Measurements from ENCODE around the gene THBS1.

The THBS1 gene

DNA sequence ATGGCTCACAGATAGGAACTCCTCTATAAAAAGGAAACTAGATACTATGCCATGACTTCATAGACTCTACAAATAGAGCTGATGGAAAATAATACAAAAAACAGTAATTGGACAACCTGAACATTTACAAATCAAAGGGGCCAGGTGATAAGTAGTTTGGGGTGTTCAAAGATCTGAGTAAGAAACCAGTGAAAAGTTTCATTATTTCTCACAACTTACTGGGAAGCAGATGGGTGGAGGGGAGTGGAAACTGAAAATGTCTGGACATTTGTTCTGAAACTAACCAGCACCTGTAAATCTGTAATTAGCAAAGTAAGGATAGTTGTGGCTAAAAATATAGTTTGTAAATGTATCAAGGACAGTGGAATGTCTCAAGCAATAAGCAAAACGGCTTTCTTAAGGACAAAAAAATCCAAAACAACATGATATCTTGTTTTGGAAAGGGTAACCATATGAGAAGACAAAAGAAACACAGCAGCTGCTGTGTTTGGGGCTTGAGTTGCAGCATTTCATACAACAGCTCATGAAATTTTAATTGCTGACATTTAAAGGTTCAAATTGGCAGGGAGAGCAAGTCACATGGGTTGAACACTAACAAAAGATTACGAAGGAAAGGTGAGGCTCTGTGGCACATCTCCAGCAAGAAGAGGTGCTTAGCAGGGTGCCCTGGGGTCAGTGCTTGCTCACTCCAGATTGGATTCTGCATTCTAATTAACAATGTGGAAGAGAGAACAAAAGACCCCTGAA, 26.8 kb upstream of the THBS1 start:
- no peak for DNase-seq (ENCODE audit: low read depth in 2 of 2)
- no peak overlapping the region for H3K4me3 ChIP-seq (replicated peaks in 1 of 2; ENCODE audit: low read depth in 2 of 2, low read length in 2 of 2)
- TF ChIP-seq, protein P1, sequence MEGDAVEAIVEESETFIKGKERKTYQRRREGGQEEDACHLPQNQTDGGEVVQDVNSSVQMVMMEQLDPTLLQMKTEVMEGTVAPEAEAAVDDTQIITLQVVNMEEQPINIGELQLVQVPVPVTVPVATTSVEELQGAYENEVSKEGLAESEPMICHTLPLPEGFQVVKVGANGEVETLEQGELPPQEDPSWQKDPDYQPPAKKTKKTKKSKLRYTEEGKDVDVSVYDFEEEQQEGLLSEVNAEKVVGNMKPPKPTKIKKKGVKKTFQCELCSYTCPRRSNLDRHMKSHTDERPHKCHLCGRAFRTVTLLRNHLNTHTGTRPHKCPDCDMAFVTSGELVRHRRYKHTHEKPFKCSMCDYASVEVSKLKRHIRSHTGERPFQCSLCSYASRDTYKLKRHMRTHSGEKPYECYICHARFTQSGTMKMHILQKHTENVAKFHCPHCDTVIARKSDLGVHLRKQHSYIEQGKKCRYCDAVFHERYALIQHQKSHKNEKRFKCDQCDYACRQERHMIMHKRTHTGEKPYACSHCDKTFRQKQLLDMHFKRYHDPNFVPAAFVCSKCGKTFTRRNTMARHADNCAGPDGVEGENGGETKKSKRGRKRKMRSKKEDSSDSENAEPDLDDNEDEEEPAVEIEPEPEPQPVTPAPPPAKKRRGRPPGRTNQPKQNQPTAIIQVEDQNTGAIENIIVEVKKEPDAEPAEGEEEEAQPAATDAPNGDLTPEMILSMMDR (IDR thresholded peaks at IDR 0.05; ENCODE audit: low read depth, low read length), result no peak

DNA sequence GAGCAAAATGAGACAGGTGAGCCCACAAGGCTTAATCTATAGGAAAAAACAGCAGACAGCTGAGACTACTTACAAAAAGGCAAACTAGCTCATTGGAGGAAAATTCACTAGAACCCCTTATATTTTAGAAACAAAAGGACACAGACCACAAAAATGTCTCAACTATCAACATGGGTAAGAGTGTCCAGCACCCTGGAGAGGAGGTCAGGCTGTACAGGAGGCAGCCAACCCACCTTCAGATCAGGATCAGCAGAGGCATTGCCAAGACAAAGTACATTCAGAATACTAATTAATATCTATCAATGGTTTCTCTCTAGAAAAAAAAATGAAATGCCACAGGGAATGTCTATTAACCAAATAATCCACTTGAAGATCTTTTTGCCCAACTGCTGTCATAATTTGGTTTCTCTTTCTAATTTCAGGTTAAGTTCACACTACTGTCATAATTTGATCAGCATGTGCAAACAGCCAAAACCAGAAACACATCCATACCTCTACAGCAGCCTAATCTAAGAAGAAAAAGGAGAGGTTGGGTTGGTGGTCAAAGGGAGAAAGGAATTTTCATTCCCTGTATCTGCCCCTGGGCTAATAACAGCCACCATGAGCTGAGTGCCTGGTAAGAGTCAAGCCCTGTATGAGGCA, 26.0 kb upstream of the THBS1 start:
- DNase-seq (ENCODE audit: low read depth in 2 of 2), result no peak
- TF ChIP-seq, protein P1 (IDR thresholded peaks at IDR 0.05; ENCODE audit: low read depth, low read length), result no peak
- no peak overlapping the region for H3K4me3 ChIP-seq (replicated peaks in 1 of 2; ENCODE audit: low read depth in 2 of 2, low read length in 2 of 2)

DNA sequence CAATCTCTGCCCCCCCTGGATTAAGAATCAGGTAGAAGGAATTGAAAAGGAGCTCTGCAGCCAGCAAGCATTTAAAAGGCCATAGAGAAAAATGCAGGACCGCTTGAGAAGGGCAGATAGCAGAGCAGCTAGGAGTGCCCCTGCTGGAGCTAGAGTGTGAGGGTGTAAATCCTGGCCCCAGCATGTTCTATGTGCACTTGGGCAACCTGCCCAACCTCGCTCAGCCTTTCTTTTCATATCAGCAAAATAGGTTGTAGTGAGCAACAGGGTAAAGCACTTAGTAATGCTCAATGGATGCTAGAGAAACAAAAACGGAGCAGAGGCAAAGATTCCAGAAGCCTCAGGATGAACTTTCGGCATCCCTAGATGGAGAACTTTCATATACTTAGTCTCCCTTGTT, 25.0 kb upstream of the THBS1 start:
- peak in 1 of 2 donors; percentile 49 for DNase-seq (ENCODE audit: low read depth in 2 of 2)
- TF ChIP-seq, protein P1 (IDR thresholded peaks at IDR 0.05; ENCODE audit: low read depth, low read length), result no peak
- no peak overlapping the region for H3K4me3 ChIP-seq (replicated peaks in 1 of 2; ENCODE audit: low read depth in 2 of 2, low read length in 2 of 2)

DNA sequence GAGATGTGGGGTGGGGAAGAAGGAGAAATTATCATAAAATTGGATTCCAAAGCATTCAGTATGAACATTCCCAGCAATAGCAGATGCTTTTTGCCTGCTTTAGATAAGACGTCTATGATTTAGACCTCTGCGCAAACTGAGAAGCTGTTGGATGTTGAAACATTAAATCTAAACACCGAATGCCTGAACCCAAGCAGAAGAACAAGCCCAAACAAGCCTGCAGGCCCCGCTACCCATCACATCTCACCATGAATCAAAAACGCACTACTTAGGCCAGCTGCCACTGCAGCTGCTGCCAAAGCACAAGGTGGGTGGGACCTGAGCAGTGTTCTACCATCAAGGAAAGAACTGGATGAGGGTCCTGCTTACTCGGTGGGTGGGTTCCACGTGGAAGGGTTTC, 24.4 kb upstream of the THBS1 start:
- TF ChIP-seq, protein P1 (IDR thresholded peaks at IDR 0.05; ENCODE audit: low read depth, low read length), result no peak
- H3K4me3 ChIP-seq (replicated peaks in 1 of 2; ENCODE audit: low read depth in 2 of 2, low read length in 2 of 2), result no peak overlapping the region
- peak in 1 of 2 donors; percentile 6 for DNase-seq (ENCODE audit: low read depth in 2 of 2)

DNA sequence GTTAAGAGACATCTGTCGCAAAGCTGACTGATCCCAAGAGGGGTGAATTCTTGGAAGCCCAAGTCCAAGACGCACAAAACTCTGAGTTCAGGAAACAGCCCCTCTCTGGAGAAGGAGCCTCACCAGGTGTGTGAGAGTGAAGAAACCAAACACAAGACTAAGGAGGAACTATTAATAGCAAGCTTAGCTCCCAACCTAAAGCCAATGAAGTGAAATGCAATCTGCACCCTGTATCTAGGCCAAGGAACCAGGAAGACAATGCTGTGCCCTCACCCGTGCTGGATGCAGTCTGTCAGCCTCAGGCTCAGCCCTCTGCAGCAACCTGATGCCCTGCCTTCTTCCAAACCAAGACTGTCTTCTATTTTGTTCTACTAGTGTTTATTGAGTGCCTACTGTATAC, 22.5 kb upstream of the THBS1 start:
- TF ChIP-seq, protein P1 (IDR thresholded peaks at IDR 0.05; ENCODE audit: low read depth, low read length), result no peak
- DNase-seq (ENCODE audit: low read depth in 2 of 2), result no peak
- H3K4me3 ChIP-seq (replicated peaks in 1 of 2; ENCODE audit: low read depth in 2 of 2, low read length in 2 of 2), result no peak overlapping the region

DNA sequence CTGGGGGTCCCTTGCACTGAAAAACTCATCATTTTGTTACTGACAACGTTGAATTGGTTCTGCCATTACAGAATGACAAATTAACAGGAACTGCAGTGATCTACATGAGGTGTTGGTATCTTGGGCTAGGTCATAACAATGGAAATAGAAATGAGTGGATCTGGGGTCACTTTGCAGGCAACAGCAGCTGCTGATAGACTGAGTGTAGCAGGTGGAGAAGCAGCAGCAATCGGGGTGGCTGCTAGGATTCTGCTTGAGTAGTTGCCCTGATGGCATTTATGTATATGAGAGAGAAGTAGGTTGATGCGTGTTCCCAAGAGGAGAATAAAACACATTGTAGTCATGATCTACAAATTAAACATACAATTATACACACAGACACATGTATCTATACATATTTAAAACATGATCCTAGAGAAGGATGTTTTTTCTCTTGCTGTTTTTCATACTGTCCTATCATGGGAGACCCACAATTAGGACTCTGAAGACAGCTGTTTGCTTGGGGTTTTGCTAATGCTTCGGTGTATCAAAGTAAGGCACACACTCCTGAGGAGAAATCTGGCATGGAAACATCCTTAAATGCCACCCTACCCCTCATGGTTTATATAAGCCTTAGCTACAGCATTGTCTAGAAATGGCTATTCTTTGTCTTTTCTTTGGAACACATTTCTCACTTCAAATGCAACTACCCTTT, 15.8 kb upstream of the THBS1 start:
- H3K4me3 ChIP-seq (replicated peaks in 1 of 2; ENCODE audit: low read depth in 2 of 2, low read length in 2 of 2), result no peak overlapping the region
- TF ChIP-seq, protein P1 (IDR thresholded peaks at IDR 0.05; ENCODE audit: low read depth, low read length), result no peak
- no peak for DNase-seq (ENCODE audit: low read depth in 2 of 2)
